ENCODE results near the gene CBX4. TPM values are rescaled to one million over a fixed set of nuclear protein-coding genes. Genes with fewer than 3 reads are reported as not detected.

The CBX4 gene
- total and polyA plus RNA-seq, 3 experiments from 2014 or later = 9.8 to 12.2 (median 12.1) TPM

GRCh38 chr17:79810130-79811010, 28.9 kb downstream of the CBX4 start:
- ChIA-PET CTCF (interaction anchor here (3.2 to 3.3 kb wide), 2 partner anchors 12 to 30 kb away, joined by 23 to 24 read pairs; partner anchors contain the start of genes CBX4 and CBX8), POLR2A (interaction anchor here (1.9 to 3.2 kb wide), 2 partner anchors 26 to 30 kb away, joined by 9 to 41 read pairs; partner anchors contain the start of gene CBX4)
- Mint-ChIP-seq H3K27ac (peak overlapping the region in 3 of 8 donors; percentile 21 to 93 (median 66)), H3K36me3 (no peaks in the 10 kb centered on the region), H3K4me1 (peaks cover 21 to 34% (median 30%) of the 10 kb centered on the region in 3 donors), H3K4me3 (peak overlapping the region in 4 of 7 donors; percentile 44 to 83 (median 50)), H3K27me3 (peaks cover 58 to 64% of the 10 kb centered on the region in 2 donors), H3K9me3 (peaks cover 0 to 2% (median 0%) of the 10 kb centered on the region in 5 donors)
- no peaks in the 10 kb centered on the region for H3K9me3 ChIP-seq (ENCODE audit: low read length)
- no peaks in the 10 kb centered on the region for H3K36me3 ChIP-seq (ENCODE audit: insufficient read depth, low read length)
- no peak overlapping the region for H3K27ac ChIP-seq (ENCODE audit: low read depth, low read length)
- H3K4me1 ChIP-seq (ENCODE audit: insufficient read depth, low read length) = peaks cover 37% of the 10 kb centered on the region
- DNase-seq = peak; percentile 69 to 85 (median 76)
- H3K4me3 ChIP-seq (ENCODE audit: low read length) = no peak overlapping the region
- peaks cover 76% of the 10 kb centered on the region for H3K27me3 ChIP-seq (ENCODE audit: insufficient read depth, low read length, poor library complexity, severe bottlenecking)

- H3K27me3 ChIP-seq (ENCODE audit: insufficient read depth, low read length, poor library complexity, severe bottlenecking) = peaks cover 76% of the 10 kb centered on the region
- Mint-ChIP-seq H3K27me3 (peaks cover 64 to 71% of the 10 kb centered on the region in 2 donors), H3K9me3 (peaks cover 0 to 2% (median 0%) of the 10 kb centered on the region in 5 donors), H3K4me3 (peak overlapping the region in 1 of 7 donors; percentile 11), H3K4me1 (peaks cover 22 to 41% (median 37%) of the 10 kb centered on the region in 3 donors), H3K36me3 (no peaks in the 10 kb centered on the region), H3K27ac (peak overlapping the region in 2 of 8 donors; percentile 72 to 79)
- ChIA-PET POLR2A (no interaction called here), CTCF (no interaction called here)
- no peak overlapping the region for H3K4me3 ChIP-seq (ENCODE audit: low read length)
- DNase-seq = no peak
- H3K27ac ChIP-seq (ENCODE audit: low read depth, low read length) = peak overlapping the region; percentile 4
- peaks cover 38% of the 10 kb centered on the region for H3K4me1 ChIP-seq (ENCODE audit: insufficient read depth, low read length)
- H3K9me3 ChIP-seq (ENCODE audit: low read length) = no peaks in the 10 kb centered on the region
- H3K36me3 ChIP-seq (ENCODE audit: insufficient read depth, low read length) = no peaks in the 10 kb centered on the region
Measured at GRCh38 chr17:79809530-79810129, 29.6 kb downstream of the CBX4 start.

GRCh38 chr17:79808763-79809529, 30.3 kb downstream of the CBX4 start:
- DNase-seq = peak in 1 of 5 donors; percentile 15
- H3K36me3 ChIP-seq (ENCODE audit: insufficient read depth, low read length) = no peaks in the 10 kb centered on the region
- H3K27ac ChIP-seq (ENCODE audit: low read depth, low read length) = no peak overlapping the region
- peaks cover 39% of the 10 kb centered on the region for H3K4me1 ChIP-seq (ENCODE audit: insufficient read depth, low read length)
- CTCF ChIA-PET = interaction anchor here (0.7 to 1.2 kb wide), 4 partner anchors 12 to 33 kb away, joined by 3 read pairs; partner anchors contain the start of gene CBX8
- Mint-ChIP-seq H3K27ac (peak overlapping the region in 3 of 8 donors; percentile 33 to 79 (median 72)), H3K4me1 (peaks cover 20 to 38% (median 36%) of the 10 kb centered on the region in 3 donors), H3K4me3 (peak overlapping the region in 3 of 7 donors; percentile 34 to 49 (median 44)), H3K9me3 (peaks cover 0 to 4% (median 2%) of the 10 kb centered on the region in 5 donors), H3K27me3 (peaks cover 62 to 70% of the 10 kb centered on the region in 2 donors), H3K36me3 (no peaks in the 10 kb centered on the region)
- H3K4me3 ChIP-seq (ENCODE audit: low read length) = no peak overlapping the region
- H3K27me3 ChIP-seq (ENCODE audit: insufficient read depth, low read length, poor library complexity, severe bottlenecking) = peaks cover 76% of the 10 kb centered on the region
- H3K9me3 ChIP-seq (ENCODE audit: low read length) = no peaks in the 10 kb centered on the region
- POLR2A ChIA-PET = interaction anchor here (0.8 kb wide), 1 partner anchor 30 kb away, joined by 3 read pairs; the partner anchor contains the start of gene CBX4

GRCh38 chr17:79806863-79807720, 32.1 kb downstream of the CBX4 start:
- H3K9me3 Mint-ChIP-seq = peaks cover 0 to 4% (median 2%) of the 10 kb centered on the region in 5 donors
- Histone ChIP-seq H3K27me3 (ENCODE audit: insufficient read depth, low read length, poor library complexity, severe bottlenecking) (peaks cover 88% of the 10 kb centered on the region), H3K36me3 (ENCODE audit: insufficient read depth, low read length) (no peaks in the 10 kb centered on the region), H3K4me1 (ENCODE audit: insufficient read depth, low read length) (peaks cover 42% of the 10 kb centered on the region), H3K9me3 (ENCODE audit: low read length) (no peaks in the 10 kb centered on the region), H3K4me3 (ENCODE audit: low read length) (no peak overlapping the region), H3K27ac (ENCODE audit: low read depth, low read length) (no peak overlapping the region)
- POLR2A ChIA-PET = interaction anchor here (0.9 kb wide), 1 partner anchor 35 kb away, joined by 3 read pairs; no protein-coding TSS in a partner anchor
- peaks cover 16 to 38% (median 29%) of the 10 kb centered on the region in 3 donors for H3K4me1 Mint-ChIP-seq
- H3K36me3 Mint-ChIP-seq = no peaks in the 10 kb centered on the region
- H3K27ac Mint-ChIP-seq = peak overlapping the region in 3 of 8 donors; percentile 5 to 79 (median 32)
- peak overlapping the region in 1 of 7 donors; percentile 36 for H3K4me3 Mint-ChIP-seq
- peaks cover 66 to 76% of the 10 kb centered on the region in 2 donors for H3K27me3 Mint-ChIP-seq
- CTCF ChIA-PET = interaction anchor here (0.7 to 1.7 kb wide), 4 partner anchors 17 to 33 kb away, joined by 3 to 5 read pairs (median 4); partner anchors contain the start of gene CBX4
- no peak for DNase-seq

GRCh38 chr17:79806446-79806760, 32.8 kb downstream of the CBX4 start:
- H3K9me3 ChIP-seq (ENCODE audit: low read length) = no peaks in the 10 kb centered on the region
- H3K27me3 Mint-ChIP-seq = peaks cover 67 to 76% of the 10 kb centered on the region in 2 donors
- CTCF ChIA-PET = interaction anchor here (0.9 to 1.7 kb wide), 3 partner anchors 16 to 34 kb away, joined by 3 to 5 read pairs (median 5); partner anchors contain the start of gene CBX4

GRCh38 chr17:79804856-79805696, 34.2 kb downstream of the CBX4 start:
- H3K9me3 Mint-ChIP-seq = peaks cover 0 to 6% (median 2%) of the 10 kb centered on the region in 5 donors
- H3K4me3 Mint-ChIP-seq = peak overlapping the region in 5 of 7 donors; percentile 42 to 71 (median 54)
- Histone ChIP-seq H3K36me3 (ENCODE audit: insufficient read depth, low read length) (no peaks in the 10 kb centered on the region), H3K27me3 (ENCODE audit: insufficient read depth, low read length, poor library complexity, severe bottlenecking) (peaks cover 94% of the 10 kb centered on the region), H3K9me3 (ENCODE audit: low read length) (no peaks in the 10 kb centered on the region), H3K4me3 (ENCODE audit: low read length) (no peak overlapping the region), H3K27ac (ENCODE audit: low read depth, low read length) (no peak overlapping the region), H3K4me1 (ENCODE audit: insufficient read depth, low read length) (peaks cover 47% of the 10 kb centered on the region)
- H3K36me3 Mint-ChIP-seq = no peaks in the 10 kb centered on the region
- ChIA-PET CTCF (interaction anchor here (0.9 to 2.5 kb wide), 4 partner anchors 15 to 37 kb away, joined by 3 to 7 read pairs (median 5); partner anchors contain the start of gene CBX4), POLR2A (interaction anchor here (0.9 to 2.5 kb wide), 3 partner anchors 8 to 35 kb away, joined by 3 to 15 read pairs (median 7); partner anchors contain the start of gene CBX4)
- DNase-seq = no peak
- peak overlapping the region in 5 of 8 donors; percentile 47 to 93 (median 74) for H3K27ac Mint-ChIP-seq
- H3K27me3 Mint-ChIP-seq = peaks cover 70 to 80% of the 10 kb centered on the region in 2 donors
- H3K4me1 Mint-ChIP-seq = peaks cover 17 to 42% (median 24%) of the 10 kb centered on the region in 3 donors

More at GRCh38 chr17:79806446-79806760, 32.8 kb downstream of the CBX4 start:
- no peak overlapping the region for H3K27ac ChIP-seq (ENCODE audit: low read depth, low read length)
- no peak for DNase-seq
- H3K27me3 ChIP-seq (ENCODE audit: insufficient read depth, low read length, poor library complexity, severe bottlenecking) = peaks cover 88% of the 10 kb centered on the region
- Mint-ChIP-seq H3K9me3 (peaks cover 0 to 4% (median 2%) of the 10 kb centered on the region in 5 donors), H3K4me3 (peak overlapping the region in 1 of 7 donors; percentile 36), H3K27ac (peak overlapping the region in 1 of 8 donors; percentile 73), H3K4me1 (peaks cover 15 to 39% (median 23%) of the 10 kb centered on the region in 3 donors), H3K36me3 (no peaks in the 10 kb centered on the region)
- no peak overlapping the region for H3K4me3 ChIP-seq (ENCODE audit: low read length)
- peaks cover 41% of the 10 kb centered on the region for H3K4me1 ChIP-seq (ENCODE audit: insufficient read depth, low read length)
- POLR2A ChIA-PET = no interaction called here
- no peaks in the 10 kb centered on the region for H3K36me3 ChIP-seq (ENCODE audit: insufficient read depth, low read length)
